ENCODE data around the gene GPATCH8. TPM values are rescaled to one million over a fixed set of nuclear protein-coding genes. Genes with fewer than 3 reads are reported as not detected.

GPATCH8 gene
- total and polyA plus RNA-seq, 10 of the 15 experiments (the other 5 are each of a cell fraction or from before 2014, with no cell fraction given), result 11.7 to 45.1 (median 21.3) TPM

GRCh38 chr17:44372036-44372435 is 131.2 kb downstream of the GPATCH8 start (continued):
- no peak for TF ChIP-seq ZBTB40 (IDR thresholded peaks at IDR 0.05; ENCODE audit: borderline replicate concordance)
- TF ChIP-seq POLR2A (IDR thresholded peaks at IDR 0.05; ENCODE audit: low read depth, low read length), result no peak
- no peak for TF ChIP-seq HDAC2 (IDR thresholded peaks at IDR 0.05)
- no peak for TF ChIP-seq HDGF (IDR thresholded peaks at IDR 0.05)
- no peak for TF ChIP-seq CBFB (IDR thresholded peaks at IDR 0.05; ENCODE audit: low read depth)
- TF ChIP-seq ZBTB4 (CRISPR knock-in tag; IDR thresholded peaks at IDR 0.05), result no peak
- no peak for TF ChIP-seq IKZF2 (IDR thresholded peaks at IDR 0.05)
- TF ChIP-seq, protein P1, sequence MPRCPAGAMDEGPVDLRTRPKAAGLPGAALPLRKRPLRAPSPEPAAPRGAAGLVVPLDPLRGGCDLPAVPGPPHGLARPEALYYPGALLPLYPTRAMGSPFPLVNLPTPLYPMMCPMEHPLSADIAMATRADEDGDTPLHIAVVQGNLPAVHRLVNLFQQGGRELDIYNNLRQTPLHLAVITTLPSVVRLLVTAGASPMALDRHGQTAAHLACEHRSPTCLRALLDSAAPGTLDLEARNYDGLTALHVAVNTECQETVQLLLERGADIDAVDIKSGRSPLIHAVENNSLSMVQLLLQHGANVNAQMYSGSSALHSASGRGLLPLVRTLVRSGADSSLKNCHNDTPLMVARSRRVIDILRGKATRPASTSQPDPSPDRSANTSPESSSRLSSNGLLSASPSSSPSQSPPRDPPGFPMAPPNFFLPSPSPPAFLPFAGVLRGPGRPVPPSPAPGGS (IDR thresholded peaks at IDR 0.05; ENCODE audit: borderline replicate concordance, insufficient read depth, low read depth, low read length, poor library complexity, severe bottlenecking), result no peak

All from GM12878 (cell line).